Cardiac fibroblast (primary cell): Measurements from ENCODE around the gene HDGFL3.
"Not testable (repeated sequence)": the region's sequence is repeated elsewhere in the genome, so short reads cannot be mapped to it uniquely, and the experiment has no call there.

Experiments
- DNase-seq, 2 donors: peaks; one replicate each; pipeline versions ENCODE4 v3.0.0 to v3.0.0-alpha.2; 2010; ENCODE audit warnings: low read depth in 2 of 2
- H3K4me3 ChIP-seq, 2 donors: replicated peaks in 1 of 2; 1 replicate in 1 of 2; 2 replicates in 1 of 2; pipeline ENCODE4 v1.5.1; 2011; ENCODE audit warnings: low read depth in 2 of 2, low read length in 2 of 2, mild to moderate bottlenecking in 2 of 2, moderate library complexity in 1 of 2
- TF ChIP-seq, protein P1 (sequence below): IDR thresholded peaks from one replicate; pipeline ENCODE4 v1.5.1; 2011; ENCODE audit warnings: low read depth, mild to moderate bottlenecking, low read length, inconsistent platforms

The HDGFL3 gene

GRCh38 chr15:83153288-83153687 is 54.3 kb downstream of the HDGFL3 start:
- TF ChIP-seq, protein P1, sequence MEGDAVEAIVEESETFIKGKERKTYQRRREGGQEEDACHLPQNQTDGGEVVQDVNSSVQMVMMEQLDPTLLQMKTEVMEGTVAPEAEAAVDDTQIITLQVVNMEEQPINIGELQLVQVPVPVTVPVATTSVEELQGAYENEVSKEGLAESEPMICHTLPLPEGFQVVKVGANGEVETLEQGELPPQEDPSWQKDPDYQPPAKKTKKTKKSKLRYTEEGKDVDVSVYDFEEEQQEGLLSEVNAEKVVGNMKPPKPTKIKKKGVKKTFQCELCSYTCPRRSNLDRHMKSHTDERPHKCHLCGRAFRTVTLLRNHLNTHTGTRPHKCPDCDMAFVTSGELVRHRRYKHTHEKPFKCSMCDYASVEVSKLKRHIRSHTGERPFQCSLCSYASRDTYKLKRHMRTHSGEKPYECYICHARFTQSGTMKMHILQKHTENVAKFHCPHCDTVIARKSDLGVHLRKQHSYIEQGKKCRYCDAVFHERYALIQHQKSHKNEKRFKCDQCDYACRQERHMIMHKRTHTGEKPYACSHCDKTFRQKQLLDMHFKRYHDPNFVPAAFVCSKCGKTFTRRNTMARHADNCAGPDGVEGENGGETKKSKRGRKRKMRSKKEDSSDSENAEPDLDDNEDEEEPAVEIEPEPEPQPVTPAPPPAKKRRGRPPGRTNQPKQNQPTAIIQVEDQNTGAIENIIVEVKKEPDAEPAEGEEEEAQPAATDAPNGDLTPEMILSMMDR = no peak
- H3K4me3 ChIP-seq = no peak overlapping the region
- peak; percentile 11 to 56 for DNase-seq

DNA sequence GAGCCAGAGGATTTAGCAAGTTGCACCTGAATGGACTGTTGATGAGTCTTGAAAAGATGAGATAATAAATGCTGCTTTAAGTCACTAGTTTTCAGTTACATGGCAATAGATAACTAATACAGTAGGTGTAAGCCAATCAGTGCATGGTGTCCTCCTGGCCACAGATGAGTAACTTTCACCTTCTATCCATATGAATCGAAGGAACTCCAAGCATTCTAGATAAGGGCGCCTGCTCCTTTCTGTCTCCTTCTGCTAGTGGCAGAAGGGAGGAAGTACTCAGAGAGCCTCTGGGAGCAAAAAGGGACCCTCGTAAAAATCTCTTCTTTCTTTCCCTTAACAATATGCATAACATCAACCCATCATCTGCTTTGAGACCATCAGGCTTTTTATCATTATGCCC is 62.9 kb downstream of the HDGFL3 start:
- H3K4me3 ChIP-seq = no peak overlapping the region
- no peak for DNase-seq
- TF ChIP-seq, protein P1 = no peak

DNA sequence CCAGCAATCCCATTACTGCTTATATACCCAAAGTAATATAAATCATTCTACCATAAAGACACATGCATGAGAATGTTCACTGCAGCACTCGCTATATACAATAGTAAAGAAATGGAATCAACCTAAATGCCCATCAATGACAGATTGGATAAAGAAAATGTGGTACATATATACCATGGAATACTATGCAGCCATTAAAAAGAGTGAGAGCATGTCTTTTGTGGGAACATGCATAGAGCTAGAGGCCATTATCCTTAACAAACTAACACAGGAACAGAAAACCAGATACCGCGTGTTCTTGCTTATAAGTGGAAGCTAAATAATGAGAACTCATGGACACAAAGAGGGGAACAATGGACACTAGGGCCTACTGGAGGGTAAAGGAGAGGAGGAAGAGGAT is 65.5 kb downstream of the HDGFL3 start:
- not testable (repeated sequence) for DNase-seq, H3K4me3 ChIP-seq

DNA sequence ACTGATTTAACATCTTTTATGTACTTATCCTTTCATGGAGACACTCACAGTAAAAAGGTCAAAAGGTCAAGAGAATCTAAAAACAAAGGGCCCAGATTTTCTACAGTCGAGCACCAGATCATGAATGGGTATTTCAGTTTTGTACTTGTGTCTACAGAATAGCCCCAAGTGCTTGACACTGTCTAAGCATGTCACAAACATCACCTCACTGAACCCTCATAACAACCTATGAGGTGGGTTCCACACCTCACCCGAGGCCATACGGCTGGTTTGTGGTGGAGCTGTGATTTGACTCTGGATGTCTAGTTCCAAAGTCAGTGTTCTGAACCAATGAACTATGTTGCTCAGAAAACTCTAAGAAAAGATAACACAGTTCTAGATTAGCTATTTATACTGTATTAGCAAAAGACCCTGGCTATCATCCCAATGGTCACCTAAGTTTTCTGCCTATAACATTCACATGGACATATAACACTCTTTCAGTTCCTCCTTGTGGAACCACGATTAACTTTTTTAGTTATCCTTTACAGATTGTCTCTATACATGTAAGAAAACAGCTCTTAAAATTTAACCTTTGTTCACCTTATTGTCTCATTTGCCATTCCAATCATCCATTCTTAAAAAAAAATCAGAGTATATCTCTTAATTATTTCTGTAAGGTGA is 74.6 kb downstream of the HDGFL3 start:
- H3K4me3 ChIP-seq = no peak overlapping the region
- TF ChIP-seq, protein P1 = no peak
- no peak for DNase-seq

GRCh38 chr15:83129791-83130190 is 77.8 kb downstream of the HDGFL3 start:
- no peak for DNase-seq
- TF ChIP-seq, protein P1 = no peak
- H3K4me3 ChIP-seq = no peak overlapping the region

GRCh38 chr15:83127547-83128150 is 80.0 kb downstream of the HDGFL3 start:
- no peak overlapping the region for H3K4me3 ChIP-seq
- TF ChIP-seq, protein P1 = no peak
- peak; percentile 3 to 11 for DNase-seq

- no peak for DNase-seq
- no peak overlapping the region for H3K4me3 ChIP-seq
- TF ChIP-seq, protein P1 = no peak
These were observed 84.1 kb downstream of the HDGFL3 start for GRCh38 chr15:83123529-83123928.
